GM18526 (cell line): ENCODE data around the gene LRMDA.

ENCODE experiments used
- POLR2A ChIP-seq: IDR thresholded peaks from 3 replicates; pipeline ENCODE4 v1.6.1; 2011; ENCODE audit not compliant: insufficient read length; ENCODE audit errors: extremely low read depth

Gene LRMDA

DNA sequence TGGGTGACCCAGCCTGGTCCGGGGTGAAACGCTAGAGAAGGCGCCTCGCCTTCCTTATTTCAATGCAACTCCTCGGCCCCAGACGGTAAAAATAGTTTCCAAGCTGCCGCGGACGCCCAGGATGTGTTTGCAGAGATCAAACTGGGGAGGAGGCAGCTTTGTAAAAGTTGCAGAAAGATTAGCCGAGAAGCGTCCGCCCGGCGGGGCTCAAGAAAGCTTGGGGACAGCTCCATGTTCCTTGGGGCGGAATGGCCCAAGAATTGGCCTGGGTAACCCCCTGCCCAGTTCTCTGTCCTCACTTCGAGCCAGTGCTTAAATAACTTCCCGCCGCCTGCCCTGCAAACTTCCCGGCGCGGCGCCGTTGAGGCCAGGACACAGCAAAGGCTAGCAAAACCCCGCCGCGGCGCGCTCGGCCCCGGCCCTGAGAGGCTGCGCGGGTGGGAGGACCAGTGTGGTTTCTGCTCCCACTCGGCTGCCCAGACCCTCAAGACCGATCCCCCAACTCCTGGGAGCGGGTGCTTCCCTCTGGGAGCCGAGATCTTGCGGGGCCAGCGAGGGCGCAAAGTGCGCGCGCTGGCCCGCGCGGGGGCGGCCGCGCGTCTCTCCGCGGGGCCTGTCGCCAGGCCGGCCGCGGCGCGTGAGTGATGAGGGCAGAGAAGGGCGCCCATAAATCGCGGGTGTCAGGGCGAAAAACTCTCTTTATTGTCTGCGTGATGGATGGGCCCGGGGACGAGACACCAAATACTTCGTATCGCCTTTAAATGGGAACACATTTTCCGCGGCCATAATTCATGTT is 23.5 kb upstream of the LRMDA start:
- TF ChIP-seq POLR2A = no peak

- no peak for TF ChIP-seq POLR2A
These were observed 22.9 kb upstream of the LRMDA start for GRCh38 chr10:75408509-75408875.

DNA sequence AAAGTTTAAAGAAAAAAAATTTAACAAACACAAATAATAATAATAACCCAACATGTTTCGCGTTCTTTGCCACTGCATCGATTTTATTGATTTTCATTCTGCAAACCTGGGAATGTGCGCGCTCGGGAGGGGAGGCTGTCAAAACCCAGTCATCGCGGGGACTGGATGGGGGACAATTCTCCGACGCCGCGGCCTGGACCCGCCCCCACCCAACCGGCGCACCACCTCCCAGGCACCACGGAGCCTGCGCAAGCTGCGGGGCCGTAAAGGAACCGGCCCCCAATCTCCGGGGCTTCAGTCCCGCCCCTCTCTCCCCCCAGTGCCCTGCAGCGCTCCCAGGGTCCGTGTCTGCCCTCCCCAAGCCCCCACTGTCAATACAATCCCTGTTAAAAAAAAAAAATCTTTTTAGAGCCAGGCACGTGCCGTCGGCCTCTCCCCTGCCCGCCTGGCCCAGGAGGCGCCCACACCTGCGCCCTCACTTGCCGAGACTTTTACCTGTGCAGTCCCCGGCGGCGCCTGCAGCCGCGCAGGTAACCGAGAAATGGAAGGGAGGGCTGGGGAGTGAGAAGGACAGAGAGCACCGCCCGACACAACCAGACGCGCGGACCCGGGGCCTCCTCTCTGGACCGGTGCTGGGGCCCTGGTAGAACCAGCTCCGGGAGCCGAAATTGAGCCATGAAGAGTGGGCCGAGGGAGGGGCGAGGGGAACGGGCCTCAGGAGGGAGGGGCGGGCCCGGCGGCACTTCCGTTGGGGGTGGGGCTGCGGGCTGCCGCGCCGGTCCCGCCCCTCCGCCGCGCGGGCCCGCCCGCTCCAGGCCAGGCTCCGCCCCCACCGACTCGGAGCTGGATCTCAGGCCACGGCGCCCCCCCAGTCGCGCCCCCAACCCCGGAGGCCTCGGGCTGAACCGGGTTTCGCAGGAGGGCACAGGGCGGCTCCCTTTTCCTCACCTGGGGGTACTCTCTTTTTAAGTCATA is 22.2 kb upstream of the LRMDA start:
- no peak for TF ChIP-seq POLR2A

DNA sequence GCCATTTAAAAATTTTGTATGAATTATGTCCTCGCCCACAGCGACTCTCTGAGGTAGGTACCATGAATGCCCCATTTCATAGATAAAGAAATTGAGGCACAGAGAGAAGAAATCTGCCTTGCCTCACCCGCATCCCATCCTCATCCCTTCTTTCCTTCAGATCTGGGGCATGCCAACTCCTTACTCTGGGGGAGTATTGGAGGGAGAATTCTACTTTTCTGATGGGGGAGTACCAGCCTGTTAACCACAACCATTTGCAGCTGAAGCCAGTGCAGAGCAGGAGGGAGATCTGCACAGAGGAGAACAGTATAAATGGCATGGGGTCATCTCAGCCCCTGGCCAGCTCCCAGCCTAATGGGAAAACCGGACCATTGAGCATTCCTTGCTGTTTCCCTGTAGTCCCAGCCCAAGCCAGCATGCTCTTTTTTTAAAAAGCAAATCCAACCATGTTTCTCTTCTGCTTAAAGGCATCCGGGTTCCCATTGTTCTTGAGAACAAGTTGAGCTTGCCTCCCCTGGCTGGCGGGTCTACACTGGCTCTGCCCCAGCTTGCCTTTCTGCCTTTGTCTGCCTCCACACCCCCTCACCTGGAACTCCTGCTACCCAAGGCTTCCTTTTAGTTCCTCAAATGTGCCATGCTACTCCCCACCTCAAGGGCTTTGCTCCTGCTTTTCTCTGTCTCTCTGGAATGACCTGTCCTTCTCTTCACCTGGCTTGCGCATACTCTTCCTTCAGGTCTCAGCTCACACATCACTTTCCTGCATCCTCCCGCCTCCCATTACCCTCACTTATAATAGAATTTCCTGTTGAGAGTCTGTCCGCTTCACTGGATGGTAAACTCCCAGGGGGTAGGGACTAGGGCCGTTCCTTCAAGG is 21.1 kb upstream of the LRMDA start:
- TF ChIP-seq POLR2A = no peak

GRCh38 chr10:75414527-75414926 is 16.9 kb upstream of the LRMDA start:
- no peak for TF ChIP-seq POLR2A

DNA sequence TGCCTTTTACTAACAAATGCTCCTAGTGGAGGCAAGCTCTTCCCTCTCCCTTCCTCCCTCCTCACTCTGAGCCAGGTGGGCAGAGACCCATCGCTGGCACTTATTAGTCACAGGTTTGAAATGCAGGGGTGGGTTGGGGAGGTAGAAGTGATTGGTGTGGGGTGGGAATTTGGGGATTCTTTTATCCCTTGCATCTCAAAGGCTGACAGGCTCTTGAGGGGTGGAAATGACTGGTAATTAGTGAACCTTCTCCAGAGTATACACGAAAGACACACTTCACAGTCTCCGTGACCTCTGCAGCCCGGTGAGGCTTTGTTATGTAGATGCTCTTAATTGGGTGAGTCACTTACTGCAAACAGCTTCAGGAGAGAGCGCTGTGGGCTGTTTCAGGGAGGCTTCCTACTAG is 13.9 kb upstream of the LRMDA start:
- no peak for TF ChIP-seq POLR2A

DNA sequence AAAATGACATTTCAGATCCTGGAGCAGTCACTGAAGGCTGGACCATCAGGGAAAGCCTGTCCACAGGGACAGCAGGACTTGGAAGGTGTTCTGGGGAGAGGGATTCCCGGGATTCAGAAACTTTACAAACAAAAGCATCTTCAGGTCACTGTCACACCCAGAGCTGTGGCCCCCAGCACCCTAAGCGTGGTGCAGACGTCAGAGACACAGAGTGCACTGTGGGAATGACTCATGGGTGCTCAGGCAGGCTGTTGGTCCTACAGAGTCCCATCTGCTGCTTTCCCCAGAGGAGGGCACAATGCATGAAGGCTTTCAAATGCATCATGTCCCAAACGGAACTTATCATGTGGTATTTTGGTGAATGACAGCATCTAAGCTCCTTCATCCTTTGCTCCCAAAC is 13.1 kb upstream of the LRMDA start:
- TF ChIP-seq POLR2A = no peak

DNA sequence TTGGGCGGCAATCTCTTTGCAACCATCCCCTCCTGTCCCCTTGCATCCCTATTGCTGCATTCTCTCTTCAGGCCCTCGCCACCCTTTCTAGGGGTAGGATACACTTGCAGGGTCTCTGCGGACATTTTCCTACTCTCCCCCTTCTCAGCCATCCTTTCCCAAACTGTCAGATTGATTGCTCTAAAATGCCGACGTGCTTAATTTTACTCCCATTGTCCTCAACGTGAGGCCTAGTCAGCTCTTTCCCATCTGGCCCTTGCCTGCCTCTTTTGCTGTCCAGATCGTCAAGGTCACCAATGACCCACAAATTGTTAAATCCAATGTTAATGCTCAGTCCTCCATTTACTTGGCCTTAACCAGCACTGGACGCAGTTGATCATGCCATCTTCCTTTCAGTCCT is 12.7 kb upstream of the LRMDA start:
- no peak for TF ChIP-seq POLR2A

- TF ChIP-seq POLR2A = no peak
These were observed 8.5 kb upstream of the LRMDA start for GRCh38 chr10:75422913-75423312.

- no peak for TF ChIP-seq POLR2A
These were observed 6.9 kb upstream of the LRMDA start for GRCh38 chr10:75424571-75424970.

DNA sequence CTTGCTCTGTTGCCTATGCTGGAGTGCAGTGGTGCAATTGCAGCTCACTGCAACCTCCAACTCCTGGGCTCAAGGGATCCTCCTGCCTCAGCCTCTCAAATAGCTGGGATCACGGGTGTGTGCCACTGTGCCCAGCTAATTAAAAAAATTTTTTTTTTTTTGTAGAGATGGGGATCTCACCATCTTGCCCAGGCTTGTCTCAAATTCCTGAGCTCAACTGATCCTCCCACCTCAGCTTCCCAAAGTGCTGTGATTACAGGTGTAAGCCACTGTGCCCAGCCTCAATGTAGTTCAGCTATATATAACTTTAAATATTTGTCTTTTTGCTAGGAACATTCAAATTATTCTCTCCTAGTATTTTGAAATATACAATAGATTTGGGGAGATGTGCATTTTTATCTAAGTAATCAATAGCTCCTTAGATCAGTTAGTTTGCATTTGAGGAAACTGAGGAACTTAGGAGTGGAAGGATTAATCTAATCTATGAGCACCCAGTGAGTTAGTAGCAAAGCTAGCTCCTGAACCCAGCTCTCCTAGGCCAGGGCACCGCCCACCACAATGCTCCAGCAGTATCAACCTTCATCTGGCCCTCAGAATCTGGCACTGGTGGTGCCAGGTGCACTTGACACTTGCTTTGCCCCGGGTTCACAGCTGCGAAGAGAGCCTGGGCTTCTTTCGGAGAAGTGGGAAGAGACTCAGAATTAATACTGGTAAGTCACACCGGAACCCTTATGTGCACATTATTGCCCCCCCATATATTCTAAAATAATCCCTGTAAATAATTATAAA is 5.9 kb upstream of the LRMDA start:
- TF ChIP-seq POLR2A = no peak

GRCh38 chr10:75426880-75427279 is 4.5 kb upstream of the LRMDA start:
- no peak for TF ChIP-seq POLR2A

DNA sequence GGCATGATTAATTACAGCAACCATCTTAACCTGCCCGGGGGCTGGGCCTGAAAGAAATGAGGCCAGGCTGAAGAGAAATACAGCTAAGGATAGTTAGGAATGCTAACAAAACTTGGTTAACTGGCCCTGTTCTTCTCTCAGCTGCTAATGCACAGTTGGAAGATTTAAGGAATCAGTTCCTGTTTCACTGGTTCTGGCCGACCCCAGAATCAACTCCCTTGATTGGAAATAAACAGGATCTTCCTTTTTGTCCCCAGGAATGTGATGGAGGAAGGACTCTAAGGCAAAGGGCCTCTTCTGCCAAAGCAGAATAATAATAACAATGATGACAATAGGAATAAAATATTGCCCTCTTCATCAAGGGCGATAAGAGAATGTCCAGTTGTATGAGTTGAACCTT is 3.5 kb upstream of the LRMDA start:
- TF ChIP-seq POLR2A = no peak

DNA sequence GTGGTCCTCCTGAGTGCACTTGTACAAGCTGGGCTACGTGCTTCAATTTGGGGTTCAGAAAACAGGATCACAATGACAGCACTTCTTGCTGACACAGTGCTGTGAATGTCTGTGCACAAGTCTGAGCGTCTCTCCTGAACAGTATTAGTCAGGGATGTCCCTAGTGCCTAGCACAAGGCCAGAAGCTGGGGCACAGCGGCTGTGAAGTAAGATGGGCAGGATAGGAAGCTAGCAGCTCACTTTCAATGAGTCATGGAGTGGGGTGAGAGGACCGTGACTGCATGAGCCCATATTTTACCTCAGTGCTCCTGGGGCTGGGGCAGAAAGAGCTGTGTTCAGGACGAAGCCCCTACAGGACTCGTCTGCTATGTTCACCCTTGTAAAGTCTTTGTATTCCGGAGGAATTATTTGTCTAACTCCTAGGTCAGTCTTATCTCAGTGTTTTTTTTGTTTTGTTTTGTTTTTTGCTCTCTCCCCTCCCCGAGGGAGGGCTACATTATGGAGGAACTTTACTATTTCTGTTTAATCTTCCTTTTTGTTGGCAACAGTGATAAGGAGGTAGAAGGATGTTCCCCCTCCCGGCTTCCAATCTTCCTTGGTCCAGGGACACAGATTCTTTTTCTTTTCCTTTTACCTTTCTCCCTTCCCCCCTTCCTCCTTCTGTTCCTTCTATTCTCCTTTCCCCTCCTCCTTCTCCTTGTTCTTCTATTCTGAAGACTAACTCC is 2.8 kb upstream of the LRMDA start:
- no peak for TF ChIP-seq POLR2A
